Mucosa of stomach (tissue), 1 donor: ENCODE data around the gene SAMD5.

Source experiments
- H3K27me3 ChIP-seq: one replicate; pipeline ENCODE4 v1.7.0; 2013; ENCODE audit warnings: mild to moderate bottlenecking, low read length; ENCODE audit not compliant: control insufficient read depth, insufficient read depth
- H3K36me3 ChIP-seq: one replicate; pipeline ENCODE4 v1.7.0; 2013; ENCODE audit warnings: low read length; ENCODE audit not compliant: control insufficient read depth, insufficient read depth
- H3K4me1 ChIP-seq: one replicate; pipeline ENCODE4 v1.7.0; 2013; ENCODE audit warnings: mild to moderate bottlenecking, low read length; ENCODE audit not compliant: control insufficient read depth, insufficient read depth
- H3K4me3 ChIP-seq: one replicate; pipeline ENCODE4 v1.7.0; 2013; ENCODE audit warnings: low read length
- H3K9ac ChIP-seq: one replicate; pipeline ENCODE4 v1.7.0; 2013; ENCODE audit warnings: mild to moderate bottlenecking, low read length, moderate library complexity
- H3K9me3 ChIP-seq: one replicate; pipeline ENCODE4 v1.7.0; 2013; ENCODE audit warnings: mild to moderate bottlenecking, low read length, moderate library complexity; ENCODE audit not compliant: control insufficient read depth
- donor health status: Pancreatic carcinoma.

The SAMD5 gene

DNA sequence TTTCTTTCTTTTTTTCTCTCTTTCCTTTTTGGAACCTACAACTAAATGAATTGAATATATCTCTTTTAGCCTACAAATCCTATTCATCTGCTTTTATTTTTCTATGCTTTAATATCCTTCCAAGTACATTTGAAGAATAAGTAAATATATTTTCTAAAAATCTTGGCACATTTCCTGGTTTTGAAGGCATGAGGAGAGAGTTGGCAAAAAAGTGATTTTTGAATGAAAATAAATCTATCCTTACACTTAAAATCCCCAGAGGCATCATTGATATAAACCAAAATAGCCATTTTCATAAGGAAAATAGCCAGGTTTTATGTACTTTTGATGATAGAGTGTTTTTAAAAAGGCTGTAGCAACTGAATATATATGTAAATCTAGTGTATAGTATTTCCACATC is 69.0 kb downstream of the SAMD5 start:
- Histone ChIP-seq H3K4me3 (no peak overlapping the region), H3K4me1 (no peaks in the 10 kb centered on the region), H3K9ac (no peak overlapping the region), H3K36me3 (no peaks in the 10 kb centered on the region), H3K27me3 (no peaks in the 10 kb centered on the region), H3K9me3 (no peaks in the 10 kb centered on the region)

- Histone ChIP-seq H3K9me3 (no peaks in the 10 kb centered on the region), H3K36me3 (no peaks in the 10 kb centered on the region), H3K4me3 (no peak overlapping the region), H3K27me3 (no peaks in the 10 kb centered on the region), H3K9ac (no peak overlapping the region), H3K4me1 (no peaks in the 10 kb centered on the region)
Measured at GRCh38 chr6:147578159-147578558, 69.7 kb downstream of the SAMD5 start.

DNA sequence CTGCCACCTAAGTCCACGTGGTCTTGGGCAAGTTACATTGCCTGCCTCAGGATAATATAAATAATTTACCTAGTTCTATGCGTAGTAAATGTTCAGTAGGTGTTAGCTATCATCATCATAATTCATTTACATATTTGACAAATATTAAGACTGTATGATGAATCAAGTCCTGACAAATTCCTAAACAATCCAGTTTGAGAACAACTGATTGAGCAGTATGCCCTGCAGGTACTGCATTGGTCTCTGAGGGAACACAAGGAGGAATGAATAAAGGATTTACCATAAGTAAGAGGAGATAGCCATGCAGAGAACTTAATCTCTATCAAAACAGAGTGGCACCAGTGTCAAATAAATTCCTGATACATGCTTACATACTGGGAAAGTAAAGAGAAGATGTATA is 70.4 kb downstream of the SAMD5 start:
- no peak overlapping the region for H3K4me3 ChIP-seq
- H3K9me3 ChIP-seq = no peaks in the 10 kb centered on the region
- no peaks in the 10 kb centered on the region for H3K27me3 ChIP-seq
- no peak overlapping the region for H3K9ac ChIP-seq
- no peaks in the 10 kb centered on the region for H3K4me1 ChIP-seq
- H3K36me3 ChIP-seq = no peaks in the 10 kb centered on the region

DNA sequence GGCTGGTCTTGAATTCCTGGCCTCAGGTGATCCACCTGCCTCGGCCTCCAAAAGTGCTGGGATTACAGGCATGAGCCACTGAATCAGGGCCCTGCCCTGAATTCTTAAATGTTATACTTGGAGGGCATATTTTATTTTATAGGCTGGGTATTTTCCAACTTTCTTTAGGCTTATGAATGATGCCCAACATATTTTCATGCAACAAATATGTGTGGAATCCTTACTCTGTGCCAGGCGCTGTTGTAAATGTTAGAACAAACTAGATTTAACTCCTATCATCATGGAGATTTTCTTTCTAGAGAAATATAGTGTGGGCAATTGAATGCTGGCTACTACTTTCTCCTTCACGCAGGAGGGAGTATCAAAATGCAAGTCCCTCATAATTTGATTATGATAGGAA is 71.2 kb downstream of the SAMD5 start:
- Histone ChIP-seq H3K9me3 (no peaks in the 10 kb centered on the region), H3K4me3 (no peak overlapping the region), H3K36me3 (no peaks in the 10 kb centered on the region), H3K4me1 (no peaks in the 10 kb centered on the region), H3K9ac (no peak overlapping the region), H3K27me3 (no peaks in the 10 kb centered on the region)

DNA sequence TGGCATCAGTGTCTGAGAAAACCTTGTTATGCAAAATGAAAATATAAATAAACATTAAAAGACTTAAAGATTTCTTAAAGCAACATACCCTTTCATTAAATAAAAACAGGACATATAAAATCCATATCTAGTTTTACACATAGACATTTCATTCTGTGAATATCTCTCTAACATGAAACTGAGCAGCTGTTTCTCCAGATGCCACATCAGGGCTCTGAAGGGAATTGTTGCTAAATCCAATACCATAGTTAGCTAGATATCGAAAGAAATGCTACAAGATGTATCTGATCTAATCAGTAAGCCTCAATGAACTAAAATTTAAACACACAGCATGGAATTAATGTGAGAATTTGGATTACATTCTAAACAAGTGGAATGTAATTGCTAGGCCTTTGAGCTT is 74.5 kb downstream of the SAMD5 start:
- H3K4me3 ChIP-seq = no peak overlapping the region
- no peaks in the 10 kb centered on the region for H3K36me3 ChIP-seq
- no peaks in the 10 kb centered on the region for H3K9me3 ChIP-seq
- H3K27me3 ChIP-seq = no peaks in the 10 kb centered on the region
- peaks cover 6% of the 10 kb centered on the region for H3K4me1 ChIP-seq
- no peak overlapping the region for H3K9ac ChIP-seq

DNA sequence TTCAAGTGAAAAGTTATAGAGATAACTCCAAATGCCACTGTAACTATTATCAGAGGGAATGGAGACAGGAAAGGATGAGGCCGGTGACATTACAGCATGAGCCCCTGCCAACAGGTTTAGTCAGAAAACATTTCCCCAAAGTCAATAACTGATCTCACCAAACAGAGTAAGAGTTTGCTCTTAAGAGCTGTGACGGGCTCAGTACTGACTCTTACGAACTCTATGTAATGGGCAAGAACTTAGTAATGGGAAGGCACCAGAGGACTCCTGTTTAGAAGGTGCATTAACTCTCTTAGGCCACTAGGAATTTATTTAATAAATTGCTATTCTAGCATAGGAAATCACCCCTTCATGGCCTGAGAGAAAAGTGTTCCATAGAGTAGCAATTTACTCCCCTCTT is 76.8 kb downstream of the SAMD5 start:
- Histone ChIP-seq H3K36me3 (no peaks in the 10 kb centered on the region), H3K9ac (no peak overlapping the region), H3K9me3 (no peaks in the 10 kb centered on the region), H3K27me3 (no peaks in the 10 kb centered on the region), H3K4me1 (peaks cover 6% of the 10 kb centered on the region), H3K4me3 (no peak overlapping the region)

GRCh38 chr6:147586044-147586443 is 77.6 kb downstream of the SAMD5 start:
- Histone ChIP-seq H3K4me1 (peaks cover 6% of the 10 kb centered on the region), H3K9ac (no peak overlapping the region), H3K27me3 (no peaks in the 10 kb centered on the region), H3K36me3 (no peaks in the 10 kb centered on the region), H3K4me3 (no peak overlapping the region), H3K9me3 (no peaks in the 10 kb centered on the region)

- H3K4me1 ChIP-seq = peaks cover 6% of the 10 kb centered on the region
- H3K27me3 ChIP-seq = no peaks in the 10 kb centered on the region
- H3K4me3 ChIP-seq = no peak overlapping the region
- no peaks in the 10 kb centered on the region for H3K9me3 ChIP-seq
- no peak overlapping the region for H3K9ac ChIP-seq
- H3K36me3 ChIP-seq = no peaks in the 10 kb centered on the region
Measured at GRCh38 chr6:147587907-147588306, 79.4 kb downstream of the SAMD5 start.

DNA sequence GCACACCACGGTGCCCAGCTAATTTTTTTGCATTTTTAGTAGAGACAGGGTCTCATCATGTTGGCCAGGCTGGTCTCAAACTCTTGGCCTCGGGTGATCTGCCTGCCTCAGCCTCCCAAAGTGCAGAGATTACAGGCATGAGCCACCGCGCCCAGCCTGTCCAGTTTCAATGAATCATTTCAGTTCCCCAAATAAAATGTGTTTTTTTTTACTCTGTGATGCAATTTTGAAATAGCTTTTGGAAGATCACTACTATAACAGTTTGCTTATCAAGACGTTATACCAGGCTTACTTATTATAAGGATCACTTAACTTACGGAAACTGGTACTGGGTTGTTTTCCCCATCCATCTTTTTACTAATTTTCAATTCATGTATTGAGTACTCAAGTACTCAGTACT is 80.0 kb downstream of the SAMD5 start:
- H3K36me3 ChIP-seq = no peaks in the 10 kb centered on the region
- H3K9ac ChIP-seq = no peak overlapping the region
- no peaks in the 10 kb centered on the region for H3K9me3 ChIP-seq
- no peak overlapping the region for H3K4me3 ChIP-seq
- H3K4me1 ChIP-seq = peaks cover 6% of the 10 kb centered on the region
- H3K27me3 ChIP-seq = no peaks in the 10 kb centered on the region

DNA sequence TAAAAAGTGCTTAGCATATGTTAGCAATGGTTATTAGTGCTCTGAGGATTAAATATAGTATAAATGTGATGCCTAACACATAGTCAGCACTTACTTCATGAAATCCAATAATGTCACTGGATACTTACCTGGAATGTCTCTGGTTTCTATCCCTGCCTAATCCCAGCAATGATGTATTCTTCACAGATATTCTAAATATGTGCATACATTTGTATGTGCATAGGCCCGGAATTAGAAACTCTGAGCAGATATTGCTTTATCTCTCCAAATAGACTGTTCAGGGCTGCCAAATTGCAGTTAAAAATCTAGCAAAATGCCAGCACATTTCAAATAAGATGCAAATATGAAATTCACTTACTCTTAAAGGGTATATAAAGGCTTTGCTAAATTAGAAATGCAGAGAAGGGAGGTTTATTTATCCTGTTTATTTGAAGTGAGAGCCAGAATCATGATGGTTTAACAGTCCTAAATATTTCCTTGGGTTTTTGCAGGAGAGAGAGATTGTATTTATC is 81.3 kb downstream of the SAMD5 start:
- Histone ChIP-seq H3K4me3 (no peak overlapping the region), H3K9me3 (no peaks in the 10 kb centered on the region), H3K9ac (no peak overlapping the region), H3K36me3 (no peaks in the 10 kb centered on the region), H3K27me3 (no peaks in the 10 kb centered on the region), H3K4me1 (peaks cover 6% of the 10 kb centered on the region)

- no peaks in the 10 kb centered on the region for H3K36me3 ChIP-seq
- no peaks in the 10 kb centered on the region for H3K9me3 ChIP-seq
- no peak overlapping the region for H3K4me3 ChIP-seq
Measured at GRCh38 chr6:147595961-147596360, 87.5 kb downstream of the SAMD5 start.

DNA sequence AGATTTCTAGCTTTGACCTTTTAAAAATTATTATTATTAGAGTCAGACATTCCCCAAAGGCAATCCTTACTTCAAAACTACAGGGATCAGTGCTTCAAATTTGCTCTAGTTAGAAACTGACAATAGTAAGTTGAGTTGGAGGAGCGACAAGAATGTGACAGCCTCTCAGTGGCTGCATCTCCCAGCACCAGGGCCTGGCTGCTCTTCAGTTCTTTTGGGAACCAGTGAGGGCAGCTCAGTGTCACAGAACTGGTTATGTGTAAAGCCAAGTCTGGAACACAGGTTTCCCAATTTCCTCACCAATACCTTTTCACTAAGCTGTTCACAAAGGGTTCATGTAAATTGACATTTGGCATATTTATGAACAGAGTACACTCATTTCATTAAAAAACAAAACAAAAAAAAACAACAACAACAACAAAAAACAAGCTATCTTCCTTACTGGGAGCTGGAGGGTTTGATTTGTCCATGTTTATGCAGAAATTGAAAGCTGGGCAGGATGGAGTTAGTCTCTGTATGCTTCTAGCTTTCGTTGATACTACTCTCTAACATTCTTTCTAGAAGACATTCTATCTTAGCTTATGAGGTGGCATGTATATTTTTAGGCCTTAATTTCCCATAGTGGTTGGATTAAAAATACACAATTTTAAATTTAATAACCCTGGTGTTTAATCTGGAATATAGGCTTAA is 95.0 kb downstream of the SAMD5 start:
- H3K4me3 ChIP-seq = no peak overlapping the region
- H3K27me3 ChIP-seq = no peaks in the 10 kb centered on the region
- no peaks in the 10 kb centered on the region for H3K9me3 ChIP-seq
- no peaks in the 10 kb centered on the region for H3K36me3 ChIP-seq
- H3K9ac ChIP-seq = no peak overlapping the region
- H3K4me1 ChIP-seq = no peaks in the 10 kb centered on the region

More at GRCh38 chr6:147595961-147596360, 87.5 kb downstream of the SAMD5 start:
- no peaks in the 10 kb centered on the region for H3K27me3 ChIP-seq
- no peaks in the 10 kb centered on the region for H3K4me1 ChIP-seq
- no peak overlapping the region for H3K9ac ChIP-seq

- H3K9ac ChIP-seq = no peak overlapping the region
- H3K36me3 ChIP-seq = no peaks in the 10 kb centered on the region
Measured at GRCh38 chr6:147604373-147604772, 95.9 kb downstream of the SAMD5 start.

More at GRCh38 chr6:147604373-147604772, 95.9 kb downstream of the SAMD5 start:
- H3K27me3 ChIP-seq = no peaks in the 10 kb centered on the region
- no peaks in the 10 kb centered on the region for H3K4me1 ChIP-seq
- H3K9me3 ChIP-seq = no peaks in the 10 kb centered on the region
- H3K4me3 ChIP-seq = no peak overlapping the region
